Stimulated activated naive B cell treated with anti-CD40 and anti-IgM and Interleukin-4, amounts not matched to agents 10 μg/mL and 1 μg/mL and 100 μg/mL, for 72 hours (primary cell): Measurements from ENCODE around the gene RABAC1.

Source experiments
- ATAC-seq, 2 donors: fragments of 150-1000 bp; cut with Tn5 transposase; replicated peaks; 2 replicates each; pipeline ENCODE4 v1.10.0; 2021; ENCODE audit warnings: moderate library complexity in 1 of 2
- DNase-seq: peaks from one replicate; pipeline ENCODE4 v3.0.0; 2021
- H3K27ac Mint-ChIP-seq: one replicate; pipeline ENCODE4 v1.8.0; 2022; ENCODE audit warnings: mild to moderate bottlenecking, mixed read lengths
- H3K27me3 Mint-ChIP-seq, 2 donors: one replicate each; pipeline ENCODE4 v1.8.0; 2022; ENCODE audit warnings: mixed read lengths in 2 of 2
- H3K36me3 Mint-ChIP-seq, 2 donors: one replicate each; pipeline ENCODE4 v1.8.0; 2022; ENCODE audit warnings: mixed read lengths in 2 of 2, mild to moderate bottlenecking in 1 of 2
- H3K4me1 Mint-ChIP-seq, 2 donors: one replicate each; pipeline ENCODE4 v1.8.0; 2022; ENCODE audit warnings: mixed read lengths in 2 of 2, mild to moderate bottlenecking in 1 of 2
- H3K4me3 Mint-ChIP-seq, 2 donors: one replicate each; pipeline ENCODE4 v1.8.0; 2022; ENCODE audit warnings: mild to moderate bottlenecking in 2 of 2, mixed read lengths in 2 of 2, moderate library complexity in 1 of 2
- H3K9me3 Mint-ChIP-seq, 2 donors: one replicate each; pipeline ENCODE4 v1.8.0; 2022; ENCODE audit warnings: mixed read lengths in 2 of 2, mild to moderate bottlenecking in 1 of 2

Gene RABAC1

DNA sequence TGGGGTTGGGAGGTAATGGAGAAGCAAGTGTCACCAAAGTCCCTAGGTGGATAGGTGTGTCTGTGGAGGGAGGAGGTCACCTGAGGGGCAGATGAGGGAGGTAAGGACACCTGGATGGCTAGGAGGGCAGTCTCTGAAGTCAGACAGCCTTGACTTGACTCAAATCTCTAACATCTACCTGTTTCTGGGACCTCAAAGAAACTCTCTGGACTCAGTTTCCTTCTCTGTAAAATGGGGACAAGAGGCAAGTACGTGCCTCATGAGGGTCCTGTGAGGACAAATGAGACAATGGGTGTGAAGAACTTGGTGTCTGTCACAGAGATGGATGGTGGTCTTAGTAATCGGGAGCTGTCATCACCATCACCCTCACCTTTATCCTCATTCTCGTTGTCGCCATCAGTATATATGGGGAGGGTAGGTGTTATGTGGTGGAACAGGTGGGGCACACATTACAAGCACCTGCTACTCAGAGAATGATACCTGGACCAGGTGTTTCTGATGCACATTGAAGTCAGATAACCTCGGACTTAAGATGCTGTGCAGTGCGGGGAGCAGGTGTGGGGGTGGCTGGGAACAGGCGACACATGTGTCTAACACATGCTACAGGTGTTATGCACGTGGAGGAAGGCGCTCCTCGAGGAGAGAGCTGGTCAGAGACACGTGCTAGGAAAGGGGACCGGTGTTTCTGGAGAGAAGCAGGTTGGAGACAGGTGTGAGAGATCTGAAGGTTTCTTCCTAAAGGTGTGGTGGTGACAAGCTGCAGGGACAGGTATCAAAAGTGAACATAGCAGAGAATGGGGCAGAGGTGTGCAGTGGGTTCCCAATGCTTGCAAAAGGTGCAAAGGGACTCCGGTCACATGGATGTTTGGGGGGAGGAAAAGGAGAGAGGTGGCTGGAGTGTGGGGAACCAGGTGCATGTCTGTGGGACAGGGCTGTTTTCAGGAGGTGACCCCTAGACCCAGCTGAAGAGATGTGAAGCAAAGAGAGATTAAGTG lies 34.7 kb downstream of the RABAC1 start:
- Mint-ChIP-seq H3K36me3 (no peaks in the 10 kb centered on the region), H3K4me3 (no peak overlapping the region), H3K27ac (no peak overlapping the region), H3K27me3 (peaks cover 17 to 20% of the 10 kb centered on the region in 2 donors), H3K9me3 (no peaks in the 10 kb centered on the region), H3K4me1 (peaks cover 27 to 34% of the 10 kb centered on the region in 2 donors)
- ATAC-seq (no peak), DNase-seq (no peak)

DNA sequence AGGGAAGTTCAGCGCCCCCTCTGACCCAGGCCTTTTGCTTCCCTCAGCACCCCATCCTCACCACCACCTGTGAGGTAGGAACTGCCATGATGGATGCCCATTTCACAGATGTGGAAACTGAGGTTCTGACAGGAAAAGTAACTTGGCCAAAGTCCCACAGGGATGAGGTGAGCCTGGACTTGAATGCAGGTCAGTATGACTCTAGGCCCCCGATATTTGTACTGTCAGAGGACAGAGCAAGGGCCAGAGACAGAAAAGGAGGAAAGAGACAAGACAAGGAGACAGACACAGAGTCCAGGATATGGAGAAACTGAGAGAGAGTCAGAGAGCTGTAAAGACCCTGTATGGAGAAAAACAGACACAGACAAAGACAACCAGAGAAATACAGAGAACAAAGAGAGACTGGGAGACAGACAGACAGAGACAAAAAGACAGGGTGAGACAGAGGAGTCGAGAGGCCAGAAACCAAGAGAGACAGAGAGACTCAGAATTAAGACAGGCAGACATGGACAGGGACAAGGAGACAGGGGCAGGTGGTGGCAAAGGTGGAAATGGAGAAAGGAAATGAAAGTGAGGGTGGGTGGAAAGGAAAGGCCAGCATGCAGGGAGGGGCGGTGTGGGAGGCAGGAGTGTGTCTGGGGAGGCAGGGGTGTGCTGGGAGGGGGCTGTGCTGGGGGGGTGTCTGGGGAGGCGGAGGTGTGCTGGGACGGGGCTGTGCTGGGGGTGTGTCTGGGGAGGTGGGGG lies 35.9 kb downstream of the RABAC1 start:
- peak; percentile 45 to 54 for ATAC-seq
- Mint-ChIP-seq H3K27ac (peak overlapping the region; percentile 31), H3K9me3 (no peaks in the 10 kb centered on the region), H3K4me3 (peak overlapping the region; percentile 29 to 55), H3K36me3 (no peaks in the 10 kb centered on the region), H3K4me1 (peaks cover 20 to 26% of the 10 kb centered on the region in 2 donors), H3K27me3 (peaks cover 17 to 20% of the 10 kb centered on the region in 2 donors)
- DNase-seq = no peak

DNA sequence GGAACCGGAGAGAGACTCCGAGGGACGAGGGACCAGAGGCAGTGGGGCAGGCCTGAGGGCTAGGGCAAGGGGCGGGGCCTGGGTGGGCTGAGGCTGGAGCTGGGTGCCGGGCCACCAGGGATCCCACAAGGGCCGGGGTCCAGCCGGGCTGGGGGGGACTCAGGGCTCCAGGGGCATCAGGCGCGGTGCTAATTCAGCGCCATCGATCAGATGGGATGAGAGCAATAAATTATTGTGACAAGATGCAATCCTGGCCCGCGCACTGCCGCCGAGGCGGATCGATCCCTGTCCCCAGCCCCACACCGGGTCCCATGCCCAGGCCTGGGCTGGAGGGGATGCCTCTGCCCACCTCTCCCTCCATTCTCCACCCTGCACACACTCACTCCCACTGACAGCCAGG lies 36.5 kb downstream of the RABAC1 start:
- H3K9me3 Mint-ChIP-seq = no peaks in the 10 kb centered on the region
- peaks cover 17 to 20% of the 10 kb centered on the region in 2 donors for H3K27me3 Mint-ChIP-seq
- ATAC-seq = no peak
- peaks cover 18 to 26% of the 10 kb centered on the region in 2 donors for H3K4me1 Mint-ChIP-seq
- H3K27ac Mint-ChIP-seq = no peak overlapping the region
- DNase-seq = no peak
- peak overlapping the region in 1 of 2 donors; percentile 5 for H3K4me3 Mint-ChIP-seq
- no peaks in the 10 kb centered on the region for H3K36me3 Mint-ChIP-seq

DNA sequence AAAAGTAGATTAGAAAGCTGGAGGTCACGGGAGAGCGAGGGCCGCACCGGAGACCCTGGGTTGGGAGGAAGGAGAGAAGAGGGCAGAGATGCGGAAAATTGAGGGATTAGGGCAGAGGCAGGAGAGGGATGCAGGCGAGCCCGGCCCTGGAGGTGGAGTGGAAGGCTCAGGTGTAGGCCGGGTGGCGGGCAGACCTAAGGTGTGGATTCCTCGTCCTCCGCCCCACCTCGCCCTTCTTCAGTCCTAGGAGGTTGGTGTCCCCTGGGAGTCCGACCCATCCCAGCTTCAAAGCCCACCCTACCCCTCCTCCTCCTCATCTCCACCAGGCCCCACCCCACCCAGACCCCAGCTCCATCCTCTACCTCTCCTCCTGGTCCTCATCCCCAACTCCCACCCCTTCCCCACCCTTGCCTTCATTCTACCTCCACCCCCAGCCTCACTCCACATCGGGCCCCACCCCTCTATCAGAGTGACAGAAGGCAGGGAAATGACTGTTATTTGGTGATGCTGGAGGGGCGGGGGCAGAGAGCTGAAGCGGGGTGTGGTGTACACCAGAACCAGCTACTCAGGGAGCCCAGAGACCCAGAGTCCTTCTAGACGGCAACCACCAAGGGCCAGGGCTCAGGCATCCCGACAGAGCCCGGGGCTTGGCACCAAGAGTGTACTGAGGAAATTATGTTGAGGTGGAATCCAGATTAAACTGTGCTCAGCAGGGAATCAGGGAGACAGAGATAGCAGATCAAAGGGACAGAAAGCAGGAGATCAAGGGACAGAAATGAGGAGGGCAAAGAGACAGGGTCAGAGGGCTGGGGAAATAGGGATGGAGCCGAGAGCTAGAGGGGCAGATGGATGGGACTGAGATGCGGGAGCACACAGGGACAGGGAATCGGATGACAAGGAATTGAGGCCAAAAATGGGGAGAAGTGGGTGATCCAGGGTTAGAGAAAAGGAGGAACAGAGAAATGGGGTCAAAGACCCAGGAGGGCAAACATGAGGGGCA lies 37.2 kb downstream of the RABAC1 start:
- peaks cover 18 to 26% of the 10 kb centered on the region in 2 donors for H3K4me1 Mint-ChIP-seq
- no peak for DNase-seq
- H3K27ac Mint-ChIP-seq = peak overlapping the region; percentile 43
- peak; percentile 48 to 57 for ATAC-seq
- H3K27me3 Mint-ChIP-seq = peaks cover 17 to 20% of the 10 kb centered on the region in 2 donors
- H3K36me3 Mint-ChIP-seq = no peaks in the 10 kb centered on the region
- no peaks in the 10 kb centered on the region for H3K9me3 Mint-ChIP-seq
- peak overlapping the region; percentile 40 to 50 for H3K4me3 Mint-ChIP-seq

DNA sequence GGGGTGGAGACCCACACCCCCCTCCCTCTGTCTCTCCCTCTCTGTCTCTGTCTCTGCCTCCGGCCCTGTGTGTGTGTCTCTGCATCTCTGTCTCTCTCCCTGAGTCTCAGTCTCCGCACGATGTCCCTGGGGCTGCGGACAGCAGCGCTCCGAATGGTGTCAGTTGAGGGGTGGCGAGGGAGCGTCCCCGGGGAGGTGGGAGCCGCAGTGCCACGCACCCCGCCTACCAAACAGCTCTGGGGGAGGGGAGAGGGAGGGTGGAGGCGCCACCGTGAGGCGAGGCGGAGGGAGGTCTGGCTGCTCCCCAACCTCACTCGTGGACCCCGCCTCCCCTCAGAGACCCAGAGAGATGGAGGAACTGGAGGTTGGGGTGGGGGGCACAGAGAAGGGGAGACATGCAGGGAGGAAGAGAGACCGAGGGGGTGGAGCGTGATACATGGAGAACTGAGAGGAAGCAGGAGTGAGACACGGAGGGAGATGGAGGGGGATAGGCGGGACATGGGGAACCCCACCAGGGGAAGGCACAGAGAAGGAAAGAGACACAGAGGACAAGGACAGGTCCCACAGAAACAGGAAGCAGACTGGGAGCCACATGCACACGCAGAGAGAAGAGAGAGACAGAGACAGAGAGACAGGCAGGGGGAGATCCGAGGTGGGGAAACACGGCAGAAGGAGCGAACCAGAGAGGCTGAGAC lies 38.1 kb downstream of the RABAC1 start:
- no peak for DNase-seq
- peak overlapping the region; percentile 40 to 50 for H3K4me3 Mint-ChIP-seq
- no peaks in the 10 kb centered on the region for H3K36me3 Mint-ChIP-seq
- no peak overlapping the region for H3K27ac Mint-ChIP-seq
- no peaks in the 10 kb centered on the region for H3K9me3 Mint-ChIP-seq
- H3K4me1 Mint-ChIP-seq = peaks cover 18 to 26% of the 10 kb centered on the region in 2 donors
- ATAC-seq = peak; percentile 28 to 35
- peaks cover 17 to 20% of the 10 kb centered on the region in 2 donors for H3K27me3 Mint-ChIP-seq

DNA sequence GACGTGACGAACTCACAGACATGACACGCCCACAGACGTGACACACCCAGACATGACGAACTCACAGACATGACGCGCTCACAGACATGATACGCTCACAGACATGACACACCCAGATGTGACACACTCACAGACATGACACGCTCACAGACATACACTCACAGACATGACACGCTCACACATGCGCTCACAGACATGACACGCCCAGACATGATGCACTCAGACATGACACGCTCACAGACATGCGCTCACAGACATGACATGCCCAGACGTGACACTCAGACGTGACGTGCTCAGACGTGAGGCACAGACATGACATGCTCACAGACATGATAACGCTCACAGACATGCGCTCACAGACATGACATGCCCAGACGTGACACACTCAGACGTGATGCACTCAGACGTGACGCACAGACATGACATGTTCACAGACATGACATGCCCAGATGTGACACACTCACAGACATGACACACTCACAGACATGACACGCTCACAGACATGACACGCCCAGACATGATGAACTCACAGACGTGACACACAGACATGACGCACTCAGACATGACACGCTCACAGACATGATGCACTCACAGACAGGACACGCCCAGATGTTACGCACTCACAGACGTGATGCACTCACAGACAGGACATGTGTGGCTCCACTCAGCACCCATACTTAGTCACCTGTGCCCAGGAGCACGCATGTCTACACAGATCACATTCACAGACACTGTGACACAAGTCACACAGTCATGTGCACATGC lies 39.0 kb downstream of the RABAC1 start:
- Mint-ChIP-seq H3K9me3 (no peaks in the 10 kb centered on the region), H3K4me1 (peaks cover 18 to 26% of the 10 kb centered on the region in 2 donors), H3K27ac (no peak overlapping the region), H3K27me3 (peaks cover 17 to 20% of the 10 kb centered on the region in 2 donors), H3K36me3 (no peaks in the 10 kb centered on the region), H3K4me3 (no peak overlapping the region)
- ATAC-seq = peak; percentile 1 to 2
- DNase-seq = no peak

DNA sequence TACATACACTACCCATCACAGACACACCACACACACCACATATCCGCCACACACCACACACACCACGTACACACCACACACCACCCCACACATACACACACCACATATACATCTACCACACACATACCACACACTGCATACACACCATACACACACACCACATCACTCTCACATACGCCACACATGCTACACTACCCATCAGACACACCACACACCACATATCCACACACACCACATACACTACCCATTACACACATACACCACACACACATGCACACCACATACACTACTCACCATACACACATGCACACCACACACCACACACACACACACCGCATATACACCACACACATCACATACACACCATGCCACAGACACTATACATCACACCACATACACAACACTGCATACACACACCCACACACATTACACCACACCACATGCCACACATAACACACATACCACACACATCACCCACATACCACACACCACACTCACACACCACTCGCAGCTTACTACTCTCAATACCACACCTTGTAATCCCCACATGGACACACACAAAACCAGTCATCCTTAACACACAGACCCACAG lies 40.4 kb downstream of the RABAC1 start:
- H3K27me3 Mint-ChIP-seq = peaks cover 20 to 25% of the 10 kb centered on the region in 2 donors
- H3K9me3 Mint-ChIP-seq = no peaks in the 10 kb centered on the region
- no peak overlapping the region for H3K27ac Mint-ChIP-seq
- DNase-seq = no peak
- H3K4me1 Mint-ChIP-seq = peaks cover 24 to 35% of the 10 kb centered on the region in 2 donors
- ATAC-seq = no peak
- H3K4me3 Mint-ChIP-seq = no peak overlapping the region
- no peaks in the 10 kb centered on the region for H3K36me3 Mint-ChIP-seq

DNA sequence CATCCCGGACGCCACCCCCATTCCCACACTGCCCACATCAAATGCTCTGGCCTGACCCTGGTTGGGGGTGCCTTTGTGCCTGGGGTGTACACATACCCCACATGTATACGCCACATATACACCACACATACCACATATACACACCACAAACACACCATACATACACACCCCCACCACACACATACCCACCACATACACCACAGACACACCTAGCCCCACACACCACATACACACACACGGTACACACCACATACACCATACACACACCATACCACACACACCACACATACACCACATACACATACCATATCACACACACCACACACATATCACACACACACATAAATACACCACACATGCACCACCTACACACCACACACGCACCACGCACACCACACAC lies 41.0 kb downstream of the RABAC1 start:
- H3K9me3 Mint-ChIP-seq = no peaks in the 10 kb centered on the region
- H3K27ac Mint-ChIP-seq = no peak overlapping the region
- DNase-seq (no peak), ATAC-seq (no peak)
- no peaks in the 10 kb centered on the region for H3K36me3 Mint-ChIP-seq
- H3K4me1 Mint-ChIP-seq = peaks cover 26 to 36% of the 10 kb centered on the region in 2 donors
- peaks cover 16 to 27% of the 10 kb centered on the region in 2 donors for H3K27me3 Mint-ChIP-seq
- H3K4me3 Mint-ChIP-seq = no peak overlapping the region

DNA sequence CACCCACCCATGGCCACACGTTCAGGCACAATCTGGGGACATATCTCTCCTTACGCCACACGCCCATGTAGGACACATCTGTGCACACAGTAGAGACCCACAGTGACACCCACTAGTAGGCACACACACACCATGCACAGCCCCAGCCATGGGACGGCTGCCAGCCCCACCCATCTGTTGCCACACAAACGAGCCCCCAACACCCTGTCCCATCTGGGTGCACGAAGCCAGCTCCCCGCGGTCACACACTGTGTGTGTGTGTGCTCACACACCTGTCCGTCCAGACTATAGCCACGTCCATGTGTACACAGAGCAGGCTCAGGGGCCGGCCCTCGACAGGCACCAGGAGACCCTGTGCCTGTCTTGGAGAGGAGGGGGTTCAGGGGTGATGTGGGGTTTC lies 41.4 kb downstream of the RABAC1 start:
- Mint-ChIP-seq H3K9me3 (no peaks in the 10 kb centered on the region), H3K27me3 (peaks cover 14 to 28% of the 10 kb centered on the region in 2 donors), H3K36me3 (no peaks in the 10 kb centered on the region), H3K27ac (no peak overlapping the region), H3K4me1 (peaks cover 24 to 32% of the 10 kb centered on the region in 2 donors), H3K4me3 (no peak overlapping the region)
- no peak for DNase-seq
- ATAC-seq = no peak

DNA sequence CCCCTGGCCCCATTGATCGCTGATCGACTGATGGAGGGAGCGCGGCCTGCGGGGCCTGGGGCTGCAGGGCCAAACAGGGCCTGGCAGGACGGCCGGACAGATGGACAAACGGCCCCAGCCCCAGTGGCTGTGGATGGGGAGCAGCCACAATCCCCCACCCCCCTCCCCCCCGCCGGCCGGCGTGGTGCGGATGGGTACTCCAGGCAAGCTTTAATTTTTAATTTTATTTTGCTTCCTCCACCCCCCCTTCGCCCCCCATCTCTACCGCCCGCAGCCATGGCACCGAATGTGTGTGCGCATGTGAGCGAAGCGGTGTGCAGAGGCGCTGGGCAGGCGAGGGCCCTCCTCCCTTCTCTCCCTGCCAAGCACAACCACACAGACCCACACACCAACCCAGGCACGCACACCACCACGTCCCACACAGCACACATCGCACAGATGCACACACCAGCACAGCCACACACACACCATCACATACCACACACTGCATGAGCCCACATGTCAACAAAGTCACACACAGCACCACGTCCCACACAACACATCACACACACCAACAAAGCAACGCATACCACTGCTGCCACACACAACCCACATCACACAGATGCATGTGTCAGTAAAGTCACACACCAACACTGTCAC lies 43.2 kb downstream of the RABAC1 start:
- Mint-ChIP-seq H3K9me3 (no peaks in the 10 kb centered on the region), H3K4me3 (no peak overlapping the region), H3K36me3 (peaks cover 0 to 4% of the 10 kb centered on the region in 2 donors), H3K27me3 (peaks cover 12 to 20% of the 10 kb centered on the region in 2 donors), H3K27ac (no peak overlapping the region), H3K4me1 (peaks cover 28 to 33% of the 10 kb centered on the region in 2 donors)
- no peak for ATAC-seq
- no peak for DNase-seq

DNA sequence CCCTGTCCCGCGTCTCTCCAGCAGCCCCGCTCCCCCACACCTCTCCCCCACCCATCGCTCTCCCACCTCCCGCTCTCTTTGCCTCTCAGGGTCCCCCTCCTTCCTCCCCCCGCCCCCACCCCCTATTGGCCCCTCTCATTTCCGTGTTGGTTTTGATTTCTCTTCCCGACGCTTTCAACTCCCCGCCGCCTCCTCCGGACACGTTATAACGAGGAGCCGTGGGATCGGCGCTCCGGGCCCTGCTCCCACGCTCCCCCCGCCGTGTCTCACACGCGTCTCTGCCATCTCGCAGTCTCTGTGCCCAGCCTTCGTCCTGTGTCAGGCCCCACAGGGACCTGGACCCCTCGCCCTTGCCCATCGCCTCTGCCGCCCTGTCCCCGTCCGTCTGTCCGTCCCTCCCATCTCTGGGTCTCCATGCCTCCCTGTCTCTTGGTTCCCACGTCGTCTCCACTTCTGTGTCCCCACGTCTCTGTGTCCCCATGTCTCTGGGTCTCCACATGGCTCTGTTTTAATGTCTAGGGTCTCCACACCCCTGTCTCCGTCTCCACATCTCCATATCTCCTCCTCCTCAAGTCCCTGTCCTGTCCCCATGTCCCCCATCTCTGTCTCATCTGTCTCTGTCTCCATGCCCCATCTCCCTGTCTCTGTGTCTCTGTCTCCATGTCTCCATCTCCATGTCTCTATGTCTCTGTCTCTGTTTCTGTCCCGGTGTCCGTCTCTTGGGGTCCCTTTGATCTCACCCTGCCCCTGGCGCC lies 43.9 kb downstream of the RABAC1 start:
- ATAC-seq = no peak
- no peak for DNase-seq

More for the DNA sequence above, 43.9 kb downstream of the RABAC1 start:
- Mint-ChIP-seq H3K27me3 (peaks cover 12 to 20% of the 10 kb centered on the region in 2 donors), H3K36me3 (peaks cover 0 to 9% of the 10 kb centered on the region in 2 donors), H3K4me1 (peaks cover 33 to 37% of the 10 kb centered on the region in 2 donors), H3K27ac (no peak overlapping the region), H3K4me3 (no peak overlapping the region), H3K9me3 (no peaks in the 10 kb centered on the region)
